Heart left ventricle (tissue), 16 donors: ENCODE data around the gene UNC119B. TPM values are rescaled to one million over a fixed set of nuclear protein-coding genes. Genes with fewer than 3 reads are reported as not detected.

Experiments
- ATAC-seq, 4 donors: fragments of 200-7000 bp; cut with Tn5 transposase; one replicate each; pipeline ENCODE4 v1.9.1; 2020 to 2022; ENCODE audit warnings: moderate library complexity in 4 of 4, mild to moderate bottlenecking in 3 of 4, moderate number of reproducible peaks in 1 of 4
- DNase-seq, 5 donors: peaks; one replicate each; pipeline ENCODE4 v3.0.0-alpha.2; 2020
- H3K27ac ChIP-seq, 12 donors: fragments of 200-600 bp; sonication (generic) in 4 of 12; one replicate each; pipeline versions ENCODE4 v1.5.0 to v1.8.0; 2016 to 2022; ENCODE audit warnings: mild to moderate bottlenecking in 2 of 12
- H3K27me3 ChIP-seq, 9 donors: fragments of 200-600 bp; sonication (generic) in 2 of 9; one replicate each; pipeline versions ENCODE4 v1.5.1 to v1.8.0; 2016 to 2022; ENCODE audit warnings: mild to moderate bottlenecking in 3 of 9
- H3K36me3 ChIP-seq, 9 donors: fragments of 200-600 bp; sonication (generic) in 2 of 9; one replicate each; pipeline versions ENCODE4 v1.5.0 to v1.8.0; 2018 to 2022; ENCODE audit warnings: mild to moderate bottlenecking in 2 of 9
- H3K4me1 ChIP-seq, 12 donors: fragments of 200-600 bp; sonication (generic) in 4 of 12; one replicate each; pipeline versions ENCODE4 v1.5.0 to v1.8.0; 2016 to 2022; ENCODE audit warnings: mild to moderate bottlenecking in 3 of 12
- H3K4me3 ChIP-seq, 12 donors: fragments of 200-600 bp; sonication (generic) in 4 of 12; one replicate each; pipeline versions ENCODE4 v1.5.0 to v1.8.0; 2017 to 2022; ENCODE audit warnings: mild to moderate bottlenecking in 9 of 12, moderate library complexity in 4 of 12
- H3K9me3 ChIP-seq, 12 donors: fragments of 200-600 bp; sonication (generic) in 4 of 12; one replicate each; pipeline versions ENCODE4 v1.5.0 to v1.8.0; 2016 to 2022; ENCODE audit warnings: mild to moderate bottlenecking in 1 of 12
- CTCF ChIP-seq, 12 donors: fragments of 200-600 bp; sonication (generic) in 4 of 12; IDR thresholded peaks; one replicate each; pipeline versions ENCODE4 v1.5.0 to v1.8.0; 2018 to 2022; ENCODE audit warnings: antibody characterized with exemption in 12 of 12, mild to moderate bottlenecking in 5 of 12
- POLR2A ChIP-seq, 2 donors: fragments of 450-650 bp; IDR thresholded peaks; one replicate each; pipeline ENCODE4 v1.6.1; 2017; ENCODE audit warnings: antibody characterized with exemption in 2 of 2, mild to moderate bottlenecking in 2 of 2, moderate library complexity in 2 of 2
- WGBS, 4 donors: extraction: QIAGEN DNeasy Blood & Tissue Kit in 2 of 4; methylation state at CpG; one replicate each; pipeline versions ENCODE4 v1.1.5 to v1.1.7; 2013 to 2018; 5-methylcytosine and 5-hydroxymethylcytosine counted together
- intact Hi-C, 10 donors: fragments of 100-400 bp; cut with DNase I; formaldehyde crosslinking; loops; one replicate each; pipeline versions ENCODE4 v1.11.1 to v1.14.2; 2022
- polyA plus RNA-seq, 2 donors: library from polyadenylated mRNA; stranded (reverse); fragments of 200-250 nt; gene quantifications; one replicate each; pipeline ENCODE4 v1.2.3, GENCODE V29; 2013
- total RNA-seq, 9 donors: library from RNA; depleted of rRNA in 2 of 9; stranded (reverse); fragments of >200 nt in 2 of 9; fragmentation: NEBNext Ultra II Directional in 3 of 9; extraction: Animal tissue kit (Norgen Biotek cat#: 25700) in 3 of 9; gene quantifications; one replicate each; pipeline versions ENCODE4 v1.1.0 to v1.2.4, GENCODE V29; 2016 to 2023
- donor health status: ischemic (EF 13 %, LVEDD 7.1; RV severe dilation, severe dysfunction).
- donor health status: healthy with polysubstance abuse.
- donor health status: DM: no; HTN: yes; CAD: no.
- donor health status: DM: no; HTN: no; CAD: no.
- donor health status: ischemic (EF 25% LVEDD 6.9; RV normal size, moderate dysfunction).
- donor health status: ischemic (EF 25% LVEDD 5.7; RV mildly dilated, moderate dysfunction).
- donor health status: healthy.
- donor health status: DM: yes; HTN: yes; CAD: no.
- donor health status: ischemic (EF 35%, LVEDD 5.7; RV mildly dilated, moderate dysfunction).
- donor health status: nonischemic (EF 11% LVEDD 7.7; RV severe dilation, severe dysfunction).
- donor health status: DM: yes; HTN: yes; CAD: no.
- donor health status: PGD.
- donor health status: ischemic (EF 29% LVEDD 5.4; RV normal size, mild dysfunction).
- donor health status: nonischemic (EF 23%, LVEDD 6.1; RV moderate dilation, normal function).

Gene UNC119B
- total and polyA plus RNA-seq, 11 donors, result 3.9 to 13.7 (median 10.7) TPM

GRCh38 chr12:120686690-120687577, 23.3 kb upstream of the UNC119B start, which contains the start of gene MLEC:
Gene MLEC (plus strand): TSS chr12:120687149. CDS start chr12:120687297, 148 bp downstream.
- H3K27me3 ChIP-seq, result no peaks in the 10 kb centered on the region
- H3K27ac ChIP-seq, result peak within 1 kb of the TSS; percentile 84 to 97 (median 94)
- DNase-seq (peak; percentile 99), ATAC-seq (peak; percentile 89 to 95 (median 94))
- intact Hi-C loops, result loop anchor here in 8 of 10 donors (2.0 to 5.0 kb wide), 5 partner anchors 24 to 40 kb away; partner anchors contain the start of gene UNC119B (in 2 of the 8)
- peak within 1 kb of the TSS; percentile 68 to 98 (median 90) for H3K4me3 ChIP-seq
- WGBS, 4 donors, result 1% methylated on average over 29 to 84 of the region's 84 CpGs
- H3K36me3 ChIP-seq, result no peaks in the 10 kb centered on the region
- H3K9me3 ChIP-seq, result no peaks in the 10 kb centered on the region
- H3K4me1 ChIP-seq, result peaks cover 0 to 59% (median 46%) of the 10 kb centered on the region in 12 donors
- TF ChIP-seq POLR2A (IDR thresholded peaks at IDR 0.05) (peak in 1 of 2 donors; percentile 98), CTCF (IDR thresholded peaks at IDR 0.05) (peak in 9 of 12 donors; percentile 4 to 43 (median 13))

DNA sequence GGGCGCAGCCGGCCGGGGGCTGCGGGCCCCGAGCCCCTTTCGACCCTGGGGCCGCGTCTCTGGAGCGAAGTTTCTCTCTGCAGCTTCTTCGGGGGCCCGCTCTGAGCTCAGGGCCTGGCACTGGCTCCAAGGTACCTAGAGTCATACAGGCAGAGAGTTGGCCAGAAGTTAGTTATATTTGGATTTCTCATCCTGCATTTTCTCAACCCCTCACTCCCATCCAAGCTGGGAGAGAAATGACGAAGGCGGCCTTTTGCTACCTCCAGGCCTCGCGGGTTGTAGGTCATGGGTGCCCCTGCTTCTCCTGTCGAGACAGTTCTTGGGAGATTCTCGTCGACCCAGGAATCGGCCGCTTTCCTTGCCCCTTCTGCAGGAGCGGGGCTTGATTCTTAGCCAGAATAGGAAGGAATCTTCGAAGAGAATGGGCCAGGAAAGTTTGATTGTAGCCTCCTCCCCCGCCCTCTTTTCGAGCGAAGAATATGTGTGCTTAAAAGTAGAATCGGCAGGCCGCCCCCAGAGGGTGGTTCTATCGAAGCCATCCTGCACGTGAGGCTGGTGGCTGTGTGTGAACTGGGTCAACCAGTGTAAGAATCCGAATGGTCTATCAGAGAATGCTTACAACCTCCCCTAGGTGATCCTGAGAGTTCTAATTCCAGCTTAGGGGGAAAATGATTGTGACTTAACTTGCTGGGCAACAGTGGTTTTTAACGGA, 22.5 kb upstream of the UNC119B start:
- DNase-seq (peak in 1 of 5 donors; percentile 34), ATAC-seq (no peak)
- 0 to 1% (median 0%) methylated on average over 31 of the region's 31 CpGs for WGBS, 4 donors
- H3K4me3 ChIP-seq, result peak overlapping the region; percentile 68 to 98 (median 90)
- intact Hi-C loops, result loop anchor here in 8 of 10 donors (2.0 to 5.0 kb wide), 5 partner anchors 23 to 40 kb away; partner anchors contain the start of gene UNC119B (in 3 of the 8)
- no peaks in the 10 kb centered on the region for H3K27me3 ChIP-seq
- no peak for TF ChIP-seq CTCF (IDR thresholded peaks at IDR 0.05)
- no peak for TF ChIP-seq POLR2A (IDR thresholded peaks at IDR 0.05)
- H3K9me3 ChIP-seq, result no peaks in the 10 kb centered on the region
- H3K36me3 ChIP-seq, result peaks cover 0 to under 1% (median 0%) of the 10 kb centered on the region in 9 donors
- peaks cover 0 to 67% (median 51%) of the 10 kb centered on the region in 12 donors for H3K4me1 ChIP-seq
- peak overlapping the region; percentile 84 to 97 (median 94) for H3K27ac ChIP-seq

DNA sequence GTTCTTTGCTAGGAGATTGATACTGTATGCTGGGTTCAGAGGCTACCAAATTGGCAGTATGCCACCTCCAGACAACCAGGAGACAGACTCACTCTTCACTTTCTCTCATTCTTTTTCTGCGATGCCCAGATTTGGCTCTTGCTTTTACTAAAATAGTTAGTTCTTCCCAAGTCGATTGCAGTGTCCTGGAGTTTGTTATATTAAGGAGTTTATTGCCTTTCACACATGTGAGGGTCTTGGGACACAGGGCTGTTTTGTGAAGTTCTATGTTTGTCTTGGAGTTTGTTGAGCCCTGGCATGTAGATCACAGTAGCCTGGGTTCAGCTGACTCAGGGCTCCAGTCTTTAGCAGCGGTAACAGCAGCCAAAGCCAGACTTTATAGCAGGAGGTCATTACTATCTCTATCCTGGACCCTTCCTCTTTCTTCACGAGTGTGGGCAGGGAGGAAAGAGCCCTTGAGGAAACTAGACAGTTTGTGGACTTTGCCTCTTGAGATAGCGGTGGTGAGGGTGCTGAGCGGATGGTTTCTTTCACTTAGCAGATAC, 21.7 kb upstream of the UNC119B start:
- ATAC-seq (no peak), DNase-seq (no peak)
- H3K36me3 ChIP-seq, result peaks cover 0 to 9% (median 0%) of the 10 kb centered on the region in 9 donors
- TF ChIP-seq POLR2A (IDR thresholded peaks at IDR 0.05) (no peak), CTCF (IDR thresholded peaks at IDR 0.05) (no peak)
- 6 to 10% (median 9%) methylated on average over 6 of the region's 6 CpGs for WGBS, 4 donors
- H3K27ac ChIP-seq, result peak overlapping the region; percentile 25 to 97 (median 94)
- no peaks in the 10 kb centered on the region for H3K27me3 ChIP-seq
- H3K4me3 ChIP-seq, result peak overlapping the region; percentile 68 to 98 (median 90)
- intact Hi-C loops, result loop anchor here in 7 of 10 donors (2.0 to 5.0 kb wide), 4 partner anchors 22 to 41 kb away; partner anchors contain the start of gene UNC119B (in 1 of the 7)
- H3K9me3 ChIP-seq, result no peaks in the 10 kb centered on the region
- H3K4me1 ChIP-seq, result peaks cover 0 to 76% (median 59%) of the 10 kb centered on the region in 12 donors
